GM12891 (cell line): Measurements from ENCODE around the gene SMYD1.

Source experiments
- DNase-seq: peaks from one replicate; pipeline ENCODE4 v3.0.0; 2011; ENCODE audit warnings: low spot score; ENCODE audit not compliant: insufficient read length
- FAIRE-seq: peaks from 2 replicates; lab custom pipeline; 2011; peaks lifted over from hg19 to GRCh38; lab: Jason Lieb, UNC
- PAX5 ChIP-seq: IDR thresholded peaks from 2 replicates; pipeline ENCODE4 v1.6.1; 2011; ENCODE audit warnings: low read length, moderate library complexity, mild to moderate bottlenecking; ENCODE audit not compliant: insufficient read depth, severe bottlenecking
- POLR2A ChIP-seq: IDR thresholded peaks from 2 replicates; pipeline ENCODE4 v1.6.1; 2011; ENCODE audit warnings: low read depth, low read length, control low read depth
- POLR2AphosphoS5 ChIP-seq: IDR thresholded peaks from 2 replicates; pipeline ENCODE4 v1.6.1; 2011; ENCODE audit warnings: low read depth, low read length, control low read depth
- POU2F2 ChIP-seq: IDR thresholded peaks from 2 replicates; pipeline ENCODE4 v1.6.1; 2011; ENCODE audit warnings: low read depth, mild to moderate bottlenecking, control low read depth, low read length, moderate library complexity
- SPI1 ChIP-seq: IDR thresholded peaks from 2 replicates; pipeline ENCODE4 v1.6.1; 2011; ENCODE audit warnings: low read depth, low read length, control low read depth
- TAF1 ChIP-seq: IDR thresholded peaks from 2 replicates; pipeline ENCODE4 v1.6.1; 2011; ENCODE audit warnings: low read depth, low read length, control low read depth

SMYD1 gene

GRCh38 chr2:88136817-88137216 lies 69.2 kb downstream of the SMYD1 start:
- FAIRE-seq (no peak), DNase-seq (no peak)
- no peak for TF ChIP-seq SPI1
- TF ChIP-seq POU2F2 = no peak
- TF ChIP-seq POLR2A = no peak
- no peak for TF ChIP-seq POLR2AphosphoS5
- TF ChIP-seq TAF1 = no peak
- TF ChIP-seq PAX5 = no peak

DNA sequence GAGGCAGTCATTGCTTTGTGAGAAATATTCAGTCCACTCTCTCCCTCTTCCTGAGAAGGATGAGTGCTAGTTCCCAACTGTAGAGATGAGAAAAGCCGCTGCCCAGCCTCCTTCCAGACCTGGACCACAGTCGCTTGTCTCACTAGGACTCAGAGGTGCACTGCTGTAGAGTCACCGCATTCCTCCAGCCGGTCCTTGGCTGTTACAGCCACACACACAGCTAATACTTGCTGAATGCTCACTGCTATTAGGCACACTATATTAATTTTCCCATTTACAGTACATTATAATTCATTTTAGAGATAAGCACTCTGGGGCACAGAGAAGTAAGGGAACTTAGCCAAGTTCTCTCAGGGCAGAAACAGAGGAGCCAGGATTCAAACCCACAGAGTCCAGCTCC lies 70.2 kb downstream of the SMYD1 start:
- no peak for TF ChIP-seq POLR2A
- no peak for TF ChIP-seq POLR2AphosphoS5
- TF ChIP-seq SPI1 = no peak
- TF ChIP-seq TAF1 = no peak
- TF ChIP-seq POU2F2 = no peak
- no peak for TF ChIP-seq PAX5
- FAIRE-seq = no peak
- DNase-seq = no peak

DNA sequence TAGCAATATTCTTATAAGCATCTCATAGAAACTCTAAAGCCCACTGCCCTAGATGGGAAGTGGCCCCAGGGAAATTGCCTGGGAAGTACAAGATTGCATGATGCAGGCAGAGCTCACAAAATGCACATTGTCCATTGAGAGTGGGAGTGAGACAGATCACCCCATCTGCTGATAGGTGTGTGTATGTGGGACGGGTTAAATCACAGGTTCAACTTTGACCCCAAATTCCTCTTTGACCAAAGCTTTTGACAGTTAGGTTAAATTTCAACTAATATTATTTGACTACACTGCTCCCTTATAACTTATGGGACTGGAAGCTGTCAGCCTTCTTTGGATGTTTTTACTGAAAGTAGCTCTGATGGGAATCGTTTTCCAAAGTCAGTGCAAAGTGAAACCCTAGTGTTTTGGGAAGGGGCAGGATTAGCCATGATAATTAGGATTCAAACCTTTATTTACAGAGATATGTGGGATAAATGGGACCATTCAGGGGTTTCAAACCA lies 71.6 kb downstream of the SMYD1 start:
- TF ChIP-seq POU2F2 (no peak), SPI1 (no peak), TAF1 (no peak), POLR2AphosphoS5 (no peak), POLR2A (no peak), PAX5 (no peak)
- DNase-seq (no peak), FAIRE-seq (no peak)

DNA sequence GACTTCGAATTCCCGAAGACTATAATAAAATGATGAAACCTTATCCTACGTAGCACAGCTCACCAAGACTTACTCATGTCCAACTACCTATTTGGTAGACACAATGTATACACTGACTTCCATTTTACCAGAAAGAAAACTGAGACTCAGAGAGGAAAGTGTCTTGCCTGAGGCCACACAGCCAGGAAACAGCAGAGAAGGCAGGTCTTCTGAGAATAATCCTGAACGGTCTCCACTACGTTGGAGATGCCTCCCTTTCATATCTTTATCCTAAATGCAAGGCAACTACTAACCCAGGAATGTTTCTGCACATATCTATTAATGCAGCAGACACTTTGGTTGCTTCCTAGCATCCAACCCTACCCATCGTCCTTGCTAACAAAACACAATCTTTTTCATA lies 72.2 kb downstream of the SMYD1 start:
- no peak for FAIRE-seq
- no peak for DNase-seq
- no peak for TF ChIP-seq POLR2A
- TF ChIP-seq POU2F2 = no peak
- TF ChIP-seq PAX5 = no peak
- no peak for TF ChIP-seq SPI1
- no peak for TF ChIP-seq TAF1
- no peak for TF ChIP-seq POLR2AphosphoS5

DNA sequence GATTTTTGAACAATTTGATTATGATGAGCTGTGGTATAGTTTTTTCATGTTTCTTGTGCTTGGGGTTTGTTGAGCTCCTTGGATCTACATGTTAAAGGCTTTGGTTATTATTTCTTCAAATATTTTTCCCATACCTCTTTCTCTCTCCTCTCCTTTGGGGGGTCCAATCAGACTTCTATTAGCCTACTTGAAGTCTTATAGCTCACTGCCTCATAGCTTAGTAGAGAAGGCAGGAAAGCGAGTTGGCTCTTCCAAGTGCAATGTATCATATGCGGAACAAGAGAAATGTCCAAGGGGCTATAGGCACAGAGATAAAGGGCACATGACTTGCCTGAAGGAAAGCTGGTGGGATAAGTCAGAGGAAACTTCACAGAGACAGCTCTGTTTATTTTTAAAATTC lies 74.3 kb downstream of the SMYD1 start:
- TF ChIP-seq PAX5 = no peak
- FAIRE-seq (no peak), DNase-seq (no peak)

DNA sequence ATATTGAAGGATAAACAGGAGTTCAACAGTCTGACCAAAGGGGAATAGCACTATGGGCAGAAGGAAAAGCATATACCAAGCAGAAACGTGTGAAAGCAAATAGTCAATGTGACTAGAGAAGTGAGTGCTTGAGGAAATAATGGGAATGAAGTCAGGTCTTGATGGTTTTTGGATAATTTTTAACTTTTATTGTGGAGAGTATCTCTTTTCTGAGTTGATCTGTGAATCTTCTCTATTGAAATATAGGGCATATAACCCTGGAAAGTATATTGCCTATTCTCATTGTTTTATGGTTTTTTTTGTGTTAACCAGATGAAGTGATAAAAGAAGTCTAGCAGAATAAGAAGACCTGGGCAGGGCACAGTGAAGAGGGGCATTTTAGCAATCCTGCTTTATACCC lies 76.6 kb downstream of the SMYD1 start:
- no peak for FAIRE-seq
- TF ChIP-seq SPI1 = no peak
- TF ChIP-seq TAF1 = no peak
- TF ChIP-seq POU2F2 = no peak
- no peak for TF ChIP-seq POLR2AphosphoS5
- TF ChIP-seq PAX5 = no peak
- no peak for TF ChIP-seq POLR2A
- no peak for DNase-seq

- no peak for DNase-seq
- TF ChIP-seq TAF1 (no peak), POLR2AphosphoS5 (no peak), POU2F2 (no peak), POLR2A (no peak), PAX5 (no peak), SPI1 (no peak)
These were observed 77.4 kb downstream of the SMYD1 start for GRCh38 chr2:88144914-88145497.

DNA sequence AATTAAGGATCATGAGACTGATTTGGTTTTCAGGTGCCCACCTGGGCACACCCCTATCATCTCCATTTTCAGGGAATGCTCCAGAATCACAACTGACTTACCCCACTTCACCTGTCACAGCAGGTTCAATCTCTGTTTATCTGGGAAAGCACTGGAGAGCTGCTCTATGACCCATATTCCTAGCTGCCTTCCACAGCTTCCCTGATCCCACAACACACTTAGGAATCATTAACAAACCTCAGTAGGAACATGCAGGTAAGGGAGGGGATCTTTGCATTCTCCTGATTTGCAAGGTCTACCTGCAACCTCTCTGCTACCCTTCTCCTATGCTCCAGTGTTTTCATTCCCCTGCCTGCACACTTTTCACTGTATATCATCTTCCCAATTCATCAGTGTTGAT lies 79.0 kb downstream of the SMYD1 start:
- no peak for FAIRE-seq

More at GRCh38 chr2:88144914-88145497, 77.4 kb downstream of the SMYD1 start:
- no peak for FAIRE-seq

GRCh38 chr2:88147145-88147544 lies 79.5 kb downstream of the SMYD1 start:
- TF ChIP-seq POLR2A (no peak), POU2F2 (no peak), PAX5 (no peak)
- FAIRE-seq (no peak), DNase-seq (no peak)

More for the DNA sequence above, 79.0 kb downstream of the SMYD1 start:
- TF ChIP-seq POLR2A (no peak), POU2F2 (no peak)
- DNase-seq = no peak

DNA sequence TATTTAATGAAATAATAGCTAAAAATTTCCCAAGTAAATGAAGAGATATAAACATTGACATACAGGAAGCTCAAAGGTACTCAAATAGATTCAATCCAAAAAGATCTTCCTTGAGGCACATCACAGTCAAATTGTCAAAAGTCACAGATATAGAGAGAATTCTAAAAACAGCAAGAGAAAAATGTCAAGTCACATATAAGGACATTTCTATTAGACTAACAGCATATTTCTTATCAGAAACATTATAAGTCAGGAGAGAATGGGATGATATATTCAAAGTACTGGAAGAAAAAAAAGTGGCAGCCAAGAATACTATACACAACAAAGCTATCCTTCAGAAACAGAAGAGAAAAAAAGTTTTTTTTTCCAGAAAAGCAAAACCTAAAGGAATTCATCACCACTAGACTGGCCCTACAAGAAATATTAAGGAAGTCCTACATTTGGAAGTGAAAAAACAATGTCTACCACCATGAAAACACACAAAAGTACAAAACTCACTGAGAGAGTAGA lies 81.4 kb downstream of the SMYD1 start:
- FAIRE-seq = no peak
- no peak for DNase-seq
- TF ChIP-seq SPI1 (no peak), POLR2A (no peak), POLR2AphosphoS5 (no peak), TAF1 (no peak), PAX5 (no peak), POU2F2 (no peak)
